ENCODE measurements around the gene AKAIN1.

DNA sequence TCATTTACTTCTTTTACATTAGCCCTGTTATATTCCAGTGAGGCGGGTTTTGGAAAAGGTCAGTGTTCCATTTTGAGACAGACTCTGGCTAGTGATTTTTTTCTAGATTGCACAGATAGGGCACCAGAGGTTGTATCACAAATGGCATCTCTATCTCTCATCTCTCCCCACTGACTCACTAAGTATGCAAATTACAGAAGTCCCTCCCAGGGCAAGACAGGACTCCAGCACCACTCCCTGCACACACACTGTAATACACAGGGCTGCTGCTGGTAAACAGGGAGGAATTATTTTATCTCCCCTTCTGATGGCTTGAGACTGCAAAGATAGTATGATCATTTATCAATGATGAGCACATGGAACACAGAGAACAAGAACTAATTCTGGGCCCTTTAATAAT lies 46.2 kb downstream of the AKAIN1 start:
- TF ChIP-seq, protein P1, sequence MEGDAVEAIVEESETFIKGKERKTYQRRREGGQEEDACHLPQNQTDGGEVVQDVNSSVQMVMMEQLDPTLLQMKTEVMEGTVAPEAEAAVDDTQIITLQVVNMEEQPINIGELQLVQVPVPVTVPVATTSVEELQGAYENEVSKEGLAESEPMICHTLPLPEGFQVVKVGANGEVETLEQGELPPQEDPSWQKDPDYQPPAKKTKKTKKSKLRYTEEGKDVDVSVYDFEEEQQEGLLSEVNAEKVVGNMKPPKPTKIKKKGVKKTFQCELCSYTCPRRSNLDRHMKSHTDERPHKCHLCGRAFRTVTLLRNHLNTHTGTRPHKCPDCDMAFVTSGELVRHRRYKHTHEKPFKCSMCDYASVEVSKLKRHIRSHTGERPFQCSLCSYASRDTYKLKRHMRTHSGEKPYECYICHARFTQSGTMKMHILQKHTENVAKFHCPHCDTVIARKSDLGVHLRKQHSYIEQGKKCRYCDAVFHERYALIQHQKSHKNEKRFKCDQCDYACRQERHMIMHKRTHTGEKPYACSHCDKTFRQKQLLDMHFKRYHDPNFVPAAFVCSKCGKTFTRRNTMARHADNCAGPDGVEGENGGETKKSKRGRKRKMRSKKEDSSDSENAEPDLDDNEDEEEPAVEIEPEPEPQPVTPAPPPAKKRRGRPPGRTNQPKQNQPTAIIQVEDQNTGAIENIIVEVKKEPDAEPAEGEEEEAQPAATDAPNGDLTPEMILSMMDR (IDR thresholded peaks at IDR 0.05; ENCODE audit: low read length), result no peak
- TF ChIP-seq EZH2phosphoT487 (IDR thresholded peaks at IDR 0.05; ENCODE audit: low read length), result no peak
